Cardiac septum (tissue), 1 donor: Measurements from ENCODE around the gene NKAIN4. TPM values are rescaled to one million over a fixed set of nuclear protein-coding genes. Genes with fewer than 3 reads are reported as not detected.
A peak's percentile ranks its signal among the peaks of the same experiment; 100 is the strongest.
"Not testable (repeated sequence)": the region's sequence is repeated elsewhere in the genome, so short reads cannot be mapped to it uniquely, and the experiment has no call there.

ENCODE experiments used
- DNase-seq: peaks from one replicate; pipeline ENCODE4 v3.0.0-alpha.2; 2020; ENCODE audit warnings: low spot score
- intact Hi-C: fragments of 100-400 bp; cut with DNase I; formaldehyde crosslinking; loops from one replicate; pipeline ENCODE4 v1.14.0; 2022
- total RNA-seq: library from RNA; stranded (reverse); fragmentation: NEBNext Ultra II Directional; extraction: Animal tissue kit (Norgen Biotek cat#: 25700); gene quantifications from one replicate; pipeline ENCODE4 v1.2.1, GENCODE V29; 2021
- donor health status: DM: no; HTN: no; CAD: no.

The NKAIN4 gene
- total RNA-seq, 1 donor from 2014 or later, result not detected

GRCh38 chr20:63225082-63225454, 29.2 kb downstream of the NKAIN4 start:
- DNase-seq, result no peak
- intact Hi-C loops, result no loop called here

- intact Hi-C loops, result no loop called here
- no peak for DNase-seq
Observed at GRCh38 chr20:63224412-63225081, 29.7 kb downstream of the NKAIN4 start.

- intact Hi-C loops, result no loop called here
- DNase-seq, result no peak
Observed at GRCh38 chr20:63223826-63224207, 30.4 kb downstream of the NKAIN4 start.

- intact Hi-C loops, result no loop called here
- DNase-seq, result no peak
Observed at GRCh38 chr20:63223121-63223825, 31.0 kb downstream of the NKAIN4 start.

- no peak for DNase-seq
- intact Hi-C loops, result no loop called here
Observed at GRCh38 chr20:63222541-63222940, 31.7 kb downstream of the NKAIN4 start.

- intact Hi-C loops, DNase-seq: not testable (repeated sequence)
Observed at GRCh38 chr20:63221400-63222053, 32.7 kb downstream of the NKAIN4 start.

- DNase-seq, result no peak
- intact Hi-C loops, result no loop called here
Observed at GRCh38 chr20:63220696-63221399, 33.4 kb downstream of the NKAIN4 start.

- intact Hi-C loops, result loop anchor here (5.0 kb wide), 1 partner anchor 1037 kb away; the partner anchor contains the start of gene PCMTD2
- DNase-seq, result no peak
Observed at GRCh38 chr20:63219866-63220521, 34.3 kb downstream of the NKAIN4 start.

- DNase-seq, result no peak
- intact Hi-C loops, result loop anchor here (5.0 kb wide), 1 partner anchor 1038 kb away; the partner anchor contains the start of gene PCMTD2
Observed at GRCh38 chr20:63219447-63219821, 34.8 kb downstream of the NKAIN4 start.

- intact Hi-C loops, result loop anchor here (5.0 kb wide), 1 partner anchor 1038 kb away; the partner anchor contains the start of gene PCMTD2
- DNase-seq, result no peak
Observed at GRCh38 chr20:63218701-63219446, 35.4 kb downstream of the NKAIN4 start.

- intact Hi-C loops, result loop anchor here (2.0 to 5.0 kb wide), 2 partner anchors 55 to 1040 kb away; partner anchors contain the start of genes ARFGAP1 and PCMTD2
- no peak for DNase-seq
Observed at GRCh38 chr20:63217706-63218105, 36.6 kb downstream of the NKAIN4 start.

- intact Hi-C loops, result loop anchor here (2.0 to 5.0 kb wide), 2 partner anchors 56 to 1040 kb away; partner anchors contain the start of genes ARFGAP1 and PCMTD2
Observed at GRCh38 chr20:63216849-63217471, 37.3 kb downstream of the NKAIN4 start.

GRCh38 chr20:63216041-63216848, 38.0 kb downstream of the NKAIN4 start, which contains the start of gene YTHDF1:
YTHDF1 (minus strand) TSS chr20:63216131; CDS start chr20:63215892, 239 bp downstream.
- intact Hi-C loops, result loop anchor here (2.0 to 5.0 kb wide), 2 partner anchors 57 to 1041 kb away; partner anchors contain the start of genes ARFGAP1 and PCMTD2

More at GRCh38 chr20:63216849-63217471, 37.3 kb downstream of the NKAIN4 start:
- DNase-seq, result no peak

GRCh38 chr20:63215101-63216040, 38.9 kb downstream of the NKAIN4 start:
- intact Hi-C loops, result loop anchor here (2.0 to 5.0 kb wide), 2 partner anchors 57 to 1042 kb away; partner anchors contain the start of genes ARFGAP1 and PCMTD2
- DNase-seq, result no peak

More at GRCh38 chr20:63216041-63216848, 38.0 kb downstream of the NKAIN4 start, which contains the start of gene YTHDF1:
- DNase-seq, result peak; percentile 99

GRCh38 chr20:63214514-63214913, 39.7 kb downstream of the NKAIN4 start:
- no peak for DNase-seq
- intact Hi-C loops, result no loop called here

- intact Hi-C loops, result no loop called here
Observed at GRCh38 chr20:63212792-63213191, 41.5 kb downstream of the NKAIN4 start.

More at GRCh38 chr20:63212792-63213191, 41.5 kb downstream of the NKAIN4 start:
- no peak for DNase-seq
